K562 (cell line): ENCODE results near the gene CDCP1. TPM values are rescaled to one million over a fixed set of nuclear protein-coding genes. Genes with fewer than 3 reads are reported as not detected.
A peak's percentile ranks its signal among the peaks of the same experiment; 100 is the strongest.

ENCODE experiments used
- ARID3A ChIP-seq: IDR thresholded peaks from 2 replicates; pipeline ENCODE4 v1.6.1; 2012; ENCODE audit warnings: low read depth, low read length, improper control_type of control experiment, borderline replicate concordance
- CEBPG ChIP-seq, 3 experiments: fragments of 200-800 bp in 1 of 3; sonication (Bioruptor generic) in 1 of 3; sonication (generic) in 1 of 3; formaldehyde crosslinking in 1 of 3; IDR thresholded peaks in 2 of 3; conservative IDR thresholded peaks in 1 of 3; 2 replicates each; pipeline versions ENCODE4 v1.6.1 to v1.8.0; 2016 to 2022; ENCODE audit warnings: missing compliant biosample characterization in 2 of 3, missing genetic modification characterization in 2 of 3, mild to moderate bottlenecking in 1 of 3, missing genetic modification reagents in 1 of 3
- DMBX1 ChIP-seq: fragments of 250-450 bp; sonication (Bioruptor Pico); IDR thresholded peaks from 2 replicates; pipeline ENCODE4 v1.8.0; 2022; ENCODE audit warnings: inconsistent platforms, mild to moderate bottlenecking, moderate library complexity, borderline replicate concordance
- E2F8 ChIP-seq: fragments of 450-650 bp; IDR thresholded peaks from 2 replicates; pipeline ENCODE4 v1.7.1; 2018; ENCODE audit warnings: mild to moderate bottlenecking, low read depth; ENCODE audit not compliant: partially characterized antibody
- HIVEP1 ChIP-seq: fragments of 250-450 bp; sonication (Bioruptor Pico); IDR thresholded peaks from 2 replicates; pipeline ENCODE4 v1.4.0; 2020; ENCODE audit warnings: mild to moderate bottlenecking
- HNRNPLL ChIP-seq: fragments of 200-400 bp; formaldehyde crosslinking; IDR thresholded peaks from 2 replicates; pipeline ENCODE4 v1.6.1; 2017; ENCODE audit warnings: low read length, low read depth, mild to moderate bottlenecking; ENCODE audit not compliant: poor library complexity, severe bottlenecking
- NR1H2 ChIP-seq: sonication (generic); formaldehyde crosslinking; IDR thresholded peaks from 2 replicates; pipeline ENCODE4 v1.4.0; 2020; ENCODE audit warnings: mild to moderate bottlenecking, missing genetic modification reagents
- SFPQ ChIP-seq: fragments of 200-400 bp; formaldehyde crosslinking; IDR thresholded peaks from 2 replicates; pipeline ENCODE4 v1.6.1; 2017; ENCODE audit warnings: mild to moderate bottlenecking, low read depth, low read length, moderate library complexity
- SRSF1 ChIP-seq: fragments of 200-400 bp; formaldehyde crosslinking; IDR thresholded peaks from 2 replicates; pipeline ENCODE4 v1.6.1; 2017; ENCODE audit warnings: mild to moderate bottlenecking, low read depth, low read length, moderate library complexity
- SRSF3 ChIP-seq: fragments of 200-400 bp; formaldehyde crosslinking; IDR thresholded peaks from 2 replicates; pipeline ENCODE4 v1.6.1; 2016; ENCODE audit warnings: mild to moderate bottlenecking, low read length, moderate library complexity; ENCODE audit not compliant: insufficient read depth
- STAT6 ChIP-seq: sonication (generic); formaldehyde crosslinking; IDR thresholded peaks from 2 replicates; pipeline ENCODE4 v1.8.1; 2023; ENCODE audit warnings: mild to moderate bottlenecking, missing genetic modification reagents
- XRCC4 ChIP-seq: IDR thresholded peaks from one replicate; pipeline ENCODE4 v1.6.1; 2011; ENCODE audit not compliant: insufficient read depth, insufficient read length; ENCODE audit errors: extremely low read depth
- ZNF395 ChIP-seq: fragments of 200-800 bp; sonication (Bioruptor generic); IDR thresholded peaks from 2 replicates; pipeline ENCODE4 v1.6.1; 2017; ENCODE audit warnings: missing genetic modification characterization, missing compliant biosample characterization
- polyA plus RNA-seq, 8 experiments: library from polyadenylated mRNA; depleted of rRNA in 4 of 8; stranded (reverse) in 5 of 8; unstranded in 3 of 8; fragments of >200 nt; fragmentation: Nextera tagmentation in 2 of 8; fragmentation: Illumina TruSeq in 1 of 8; extraction: Ambion mirVana in 2 of 8; extraction: Trizol in 1 of 8; gene quantifications; 2 replicates each; pipeline versions ENCODE4 v1.2.1 to v1.2.3, GENCODE V29; 2011 to 2014; ENCODE audit warnings: inconsistent platforms in 1 of 8, missing spikeins in 1 of 8
- total RNA-seq, 7 experiments: library from RNA; depleted of rRNA in 6 of 7; stranded (reverse); fragments of >200 nt in 6 of 7; fragmentation: Illumina TruSeq in 2 of 7; extraction: Trizol in 2 of 7; gene quantifications; 2 replicates each; pipeline versions ENCODE4 v1.2.1 to v1.2.3, GENCODE V29; 2011 to 2021; ENCODE audit warnings: low replicate concordance in 1 of 7

Gene CDCP1
- total and polyA plus RNA-seq, 9 of the 15 experiments (the other 6 are each of a cell fraction or from before 2014, with no cell fraction given), result 3.9 to 16.4 (median 5.2) TPM

- TF ChIP-seq CEBPG (CRISPR knock-in tag; IDR thresholded peaks at IDR 0.05) (no peak), CEBPG (tag; conservative IDR thresholded peaks at IDR 0.05 in 1 of 2, IDR thresholded peaks at IDR 0.05 in 1 of 2) (0 out of 4 replicates have a peak, but pooled peaks of 1 of the 2 experiments have one; percentile 34), ARID3A (no peak), STAT6 (CRISPR knock-in tag) (no peak), HIVEP1 (CRISPR knock-in tag) (0 out of 2 replicates have a peak, but pooled peaks have one; percentile 10), ZNF395 (CRISPR knock-in tag) (no peak), SRSF1 (no peak), DMBX1 (CRISPR knock-in tag) (no peak), SRSF3 (no peak), NR1H2 (CRISPR knock-in tag) (no peak), SFPQ (no peak), XRCC4 (no peak), HNRNPLL (no peak), E2F8 (no peak)
These were observed 37.0 kb upstream of the CDCP1 start (continued) for GRCh38 chr3:45182915-45183871.
